Body of pancreas (tissue), 4 donors: ENCODE measurements around the gene TXNDC5.

Experiments
- CTCF ChIP-seq, 7 experiments: fragments of 450-650 bp in 4 of 7; fragments of 200-600 bp in 3 of 7; sonication (generic) in 3 of 7; IDR thresholded peaks; one replicate each; pipeline ENCODE4 v1.5.1; 2016 to 2019; ENCODE audit warnings: antibody characterized with exemption in 7 of 7
- POLR2A ChIP-seq, 3 donors: fragments of 450-650 bp; IDR thresholded peaks; one replicate each; pipeline ENCODE4 v1.6.1; 2016; ENCODE audit warnings: antibody characterized with exemption in 3 of 3, mild to moderate bottlenecking in 2 of 3

GRCh38 chr6:7848229-7848628, 62.4 kb downstream of the TXNDC5 start:
- TF ChIP-seq CTCF (IDR thresholded peaks at IDR 0.05) (no peak), POLR2A (IDR thresholded peaks at IDR 0.05) (no peak)
